ENCODE data around the gene ARHGAP45. TPM values are rescaled to one million over a fixed set of nuclear protein-coding genes. Genes with fewer than 3 reads are reported as not detected.

ARHGAP45 gene
- total RNA-seq, 2 donors from 2014 or later, result 27.4 to 37.9 TPM

DNA sequence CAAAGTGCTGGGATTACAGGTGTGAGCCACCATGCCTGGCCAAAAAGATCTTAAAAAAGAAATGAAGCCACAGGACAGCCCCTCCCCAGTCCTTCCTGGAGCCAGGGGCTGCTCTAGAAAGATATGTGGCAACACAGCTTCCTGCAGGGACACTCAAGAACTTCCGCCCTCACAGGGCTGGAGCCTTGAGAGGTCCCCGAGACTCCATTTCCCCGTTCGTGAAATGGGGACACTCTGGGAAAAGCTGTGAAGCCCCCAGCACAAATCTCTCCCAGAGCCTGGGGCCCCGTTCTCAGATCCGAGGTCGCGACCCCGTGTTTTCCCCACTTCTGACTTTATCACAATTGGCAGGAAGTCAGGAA, 34.4 kb downstream of the ARHGAP45 start:
- TF ChIP-seq, protein P1, sequence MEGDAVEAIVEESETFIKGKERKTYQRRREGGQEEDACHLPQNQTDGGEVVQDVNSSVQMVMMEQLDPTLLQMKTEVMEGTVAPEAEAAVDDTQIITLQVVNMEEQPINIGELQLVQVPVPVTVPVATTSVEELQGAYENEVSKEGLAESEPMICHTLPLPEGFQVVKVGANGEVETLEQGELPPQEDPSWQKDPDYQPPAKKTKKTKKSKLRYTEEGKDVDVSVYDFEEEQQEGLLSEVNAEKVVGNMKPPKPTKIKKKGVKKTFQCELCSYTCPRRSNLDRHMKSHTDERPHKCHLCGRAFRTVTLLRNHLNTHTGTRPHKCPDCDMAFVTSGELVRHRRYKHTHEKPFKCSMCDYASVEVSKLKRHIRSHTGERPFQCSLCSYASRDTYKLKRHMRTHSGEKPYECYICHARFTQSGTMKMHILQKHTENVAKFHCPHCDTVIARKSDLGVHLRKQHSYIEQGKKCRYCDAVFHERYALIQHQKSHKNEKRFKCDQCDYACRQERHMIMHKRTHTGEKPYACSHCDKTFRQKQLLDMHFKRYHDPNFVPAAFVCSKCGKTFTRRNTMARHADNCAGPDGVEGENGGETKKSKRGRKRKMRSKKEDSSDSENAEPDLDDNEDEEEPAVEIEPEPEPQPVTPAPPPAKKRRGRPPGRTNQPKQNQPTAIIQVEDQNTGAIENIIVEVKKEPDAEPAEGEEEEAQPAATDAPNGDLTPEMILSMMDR (IDR thresholded peaks at IDR 0.05), result no peak
- no peaks in the 10 kb centered on the region for H3K36me3 ChIP-seq
- intact Hi-C loops (cut with DNase I), result no loop called here
- H3K9ac ChIP-seq (ENCODE audit: low read depth in 2 of 2, low read length in 2 of 2), result peak overlapping the region in 1 of 2 donors; percentile 0
- no peaks in the 10 kb centered on the region for H3K27me3 ChIP-seq
- H3K9me3 ChIP-seq, result no peaks in the 10 kb centered on the region
- H3K27ac ChIP-seq, result peak overlapping the region; percentile 97
- peaks cover 21% of the 10 kb centered on the region for H3K4me1 ChIP-seq
- H3K4me3 ChIP-seq, result no peak overlapping the region
- peak; percentile 39 for DNase-seq

DNA sequence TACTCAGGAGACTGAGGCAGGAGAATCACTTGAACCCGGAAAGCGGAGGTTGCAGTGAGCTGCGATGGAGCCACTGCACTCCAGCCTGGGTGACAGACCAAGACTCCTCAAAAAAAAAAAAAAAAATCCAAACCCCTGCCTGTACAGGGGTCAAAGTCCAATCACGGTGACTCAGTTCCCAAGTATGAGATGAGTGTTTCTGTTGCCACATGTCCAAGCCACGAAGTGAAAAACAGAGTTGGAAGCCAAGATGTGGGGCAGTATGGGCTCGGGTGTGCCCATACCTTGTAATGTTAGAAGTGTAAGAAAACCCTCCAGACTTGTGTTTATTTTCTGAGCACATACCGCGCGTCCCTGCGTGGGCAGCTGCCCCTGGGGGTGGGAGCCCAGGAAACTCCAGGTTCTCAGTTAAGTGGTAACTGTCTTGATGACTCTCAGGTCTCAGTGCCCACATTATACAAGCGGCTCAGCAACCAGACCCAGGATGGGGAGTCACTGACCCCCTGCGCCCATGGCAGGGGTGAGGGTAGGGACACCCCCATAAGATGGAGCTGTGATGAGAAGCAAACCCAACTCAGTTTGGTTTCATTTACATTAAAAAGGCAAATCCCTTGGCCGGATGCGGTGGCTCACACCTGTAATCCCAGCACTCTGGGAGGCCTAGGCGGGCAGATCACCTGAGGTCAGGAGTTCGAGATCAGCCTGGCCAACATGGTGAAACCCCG, 35.6 kb downstream of the ARHGAP45 start:
- DNase-seq, result peak; percentile 75
- no peaks in the 10 kb centered on the region for H3K27me3 ChIP-seq
- intact Hi-C loops (cut with DNase I), result no loop called here
- H3K4me1 ChIP-seq, result peaks cover 25% of the 10 kb centered on the region
- no peaks in the 10 kb centered on the region for H3K9me3 ChIP-seq
- peaks cover 10% of the 10 kb centered on the region for H3K36me3 ChIP-seq
- H3K9ac ChIP-seq (ENCODE audit: low read depth in 2 of 2, low read length in 2 of 2), result peak overlapping the region; percentile 3 to 77
- H3K4me3 ChIP-seq, result no peak overlapping the region
- H3K27ac ChIP-seq, result peak overlapping the region; percentile 97
- TF ChIP-seq, protein P1 (IDR thresholded peaks at IDR 0.05), result no peak

DNA sequence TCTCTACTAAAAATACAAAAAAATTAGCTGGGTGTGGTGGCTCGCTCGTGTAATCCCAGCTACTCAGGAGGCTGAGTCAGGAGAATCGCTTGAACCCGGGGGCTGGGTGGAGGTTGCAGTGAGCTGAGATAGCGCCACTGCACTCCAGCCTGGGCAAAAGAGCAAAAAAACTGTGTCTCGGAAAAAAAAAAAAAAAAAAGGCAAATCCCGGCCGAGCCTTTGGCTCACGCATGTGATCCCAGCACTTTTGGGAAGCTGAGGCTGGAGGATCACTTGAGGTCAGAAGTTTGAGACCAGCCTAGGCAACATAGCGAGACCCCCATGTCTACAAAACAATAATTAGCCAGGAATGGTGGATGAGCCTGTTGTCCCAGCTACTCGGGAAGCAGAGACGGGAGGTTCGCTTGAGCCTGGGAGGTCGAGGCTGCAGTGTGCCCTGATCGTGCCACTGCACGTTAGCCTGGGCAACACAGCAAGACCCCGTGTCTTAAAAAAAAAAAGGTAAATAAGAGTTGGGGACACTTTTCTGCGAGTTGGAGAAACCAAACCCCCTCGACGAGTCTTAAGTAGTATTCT, 36.3 kb downstream of the ARHGAP45 start:
- H3K9me3 ChIP-seq, result no peaks in the 10 kb centered on the region
- H3K27ac ChIP-seq, result peak overlapping the region; percentile 97
- intact Hi-C loops (cut with DNase I), result no loop called here
- TF ChIP-seq, protein P1 (IDR thresholded peaks at IDR 0.05), result no peak
- peaks cover 14% of the 10 kb centered on the region for H3K36me3 ChIP-seq
- peak overlapping the region; percentile 53 to 55 for H3K9ac ChIP-seq (ENCODE audit: low read depth in 2 of 2, low read length in 2 of 2)
- H3K27me3 ChIP-seq, result no peaks in the 10 kb centered on the region
- DNase-seq, result no peak
- peaks cover 22% of the 10 kb centered on the region for H3K4me1 ChIP-seq
- H3K4me3 ChIP-seq, result no peak overlapping the region

DNA sequence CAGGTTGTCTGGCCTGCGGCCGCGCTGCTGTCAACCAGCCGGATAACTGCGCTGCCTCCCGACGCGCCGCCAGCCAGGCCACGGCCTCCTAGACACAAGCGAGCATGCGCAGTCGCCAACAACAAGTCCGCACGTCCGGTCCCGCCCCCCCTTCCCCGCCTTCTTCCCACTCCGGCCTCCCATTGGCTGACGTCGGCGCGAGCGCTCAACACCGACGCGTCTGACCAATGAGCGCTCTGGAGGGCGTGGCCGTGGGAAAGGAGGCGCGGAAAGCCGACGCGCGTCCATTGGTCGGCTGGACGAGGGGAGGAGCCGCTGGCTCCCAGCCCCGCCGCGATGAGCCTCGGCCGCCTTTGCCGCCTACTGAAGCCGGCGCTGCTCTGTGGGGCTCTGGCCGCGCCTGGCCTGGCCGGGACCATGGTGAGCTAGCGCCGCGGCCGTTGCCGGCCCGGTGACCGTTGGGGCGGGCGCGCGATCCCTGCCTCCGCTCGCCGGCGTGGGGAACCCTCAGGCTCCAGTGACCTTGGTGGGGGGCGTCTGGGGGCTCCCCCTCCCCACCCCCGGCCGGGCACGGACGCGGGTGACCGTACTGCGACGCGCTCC, 36.8 kb downstream of the ARHGAP45 start, which contains the start of gene GPX4:
GPX4 (plus strand) TSS at position 287 of the 603 bp plus-strand sequence; CDS start at position 337, 50 bp downstream.
- peak; percentile 99 for DNase-seq
- peak within 1 kb of the TSS; percentile 97 for H3K27ac ChIP-seq
- peak within 1 kb of the TSS; percentile 56 for H3K4me3 ChIP-seq
- intact Hi-C loops (cut with DNase I), result no loop called here
- peaks cover 22% of the 10 kb centered on the region for H3K4me1 ChIP-seq
- no peaks in the 10 kb centered on the region for H3K9me3 ChIP-seq
- H3K36me3 ChIP-seq, result peaks cover 17% of the 10 kb centered on the region
- TF ChIP-seq, protein P1 (IDR thresholded peaks at IDR 0.05), result no peak
- H3K27me3 ChIP-seq, result no peaks in the 10 kb centered on the region
- peak within 1 kb of the TSS; percentile 81 to 95 for H3K9ac ChIP-seq (ENCODE audit: low read depth in 2 of 2, low read length in 2 of 2)

DNA sequence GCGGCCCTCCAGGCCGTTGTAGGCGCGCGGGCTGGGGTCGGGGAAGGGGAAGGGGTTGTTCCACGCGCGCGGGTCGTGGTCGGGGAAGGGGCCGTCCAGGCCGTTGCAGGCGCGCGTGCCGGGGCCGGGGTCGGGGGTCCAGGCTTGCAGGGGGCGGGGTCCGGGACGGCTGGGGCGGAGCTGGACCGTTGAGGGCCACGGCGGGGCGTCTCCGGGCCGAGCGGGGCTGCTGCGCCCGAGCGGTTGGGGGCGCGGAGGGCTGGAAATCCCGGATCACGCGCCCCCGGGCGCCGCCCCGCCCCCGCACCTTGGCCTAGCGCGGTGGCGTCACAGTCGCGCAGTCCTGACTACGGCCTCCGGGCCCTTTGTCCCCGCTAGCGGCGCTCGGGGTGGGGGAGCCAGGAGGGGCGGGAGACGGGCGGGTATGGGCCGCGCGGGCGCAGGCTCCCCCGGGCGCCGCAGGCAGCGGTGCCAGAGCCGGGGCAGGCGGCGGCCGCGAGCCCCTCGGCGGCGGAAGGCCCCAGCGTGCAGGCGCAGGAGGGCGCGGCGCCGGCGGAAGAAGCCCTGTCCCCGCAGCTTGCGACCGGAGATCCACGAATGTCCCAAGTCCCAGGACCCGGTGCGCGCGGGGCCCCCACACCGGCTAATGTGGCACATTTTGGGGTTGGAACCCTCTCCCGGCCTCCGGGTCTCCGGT, 37.5 kb downstream of the ARHGAP45 start:
- DNase-seq, result peak; percentile 82
- Histone ChIP-seq H3K36me3 (peaks cover 21% of the 10 kb centered on the region), H3K9ac (ENCODE audit: low read depth in 2 of 2, low read length in 2 of 2) (peak overlapping the region; percentile 81 to 95), H3K9me3 (no peaks in the 10 kb centered on the region), H3K4me3 (peak overlapping the region; percentile 56), H3K4me1 (peaks cover 22% of the 10 kb centered on the region), H3K27me3 (no peaks in the 10 kb centered on the region), H3K27ac (peak overlapping the region; percentile 97)
- intact Hi-C loops (cut with DNase I), result no loop called here
- TF ChIP-seq, protein P1 (IDR thresholded peaks at IDR 0.05), result no peak
